Measurements from ENCODE around the gene HSPA12B. TPM values are rescaled to one million over a fixed set of nuclear protein-coding genes. Genes with fewer than 3 reads are reported as not detected.
"Not testable (repeated sequence)": the region's sequence is repeated elsewhere in the genome, so short reads cannot be mapped to it uniquely, and the experiment has no call there.

Gene HSPA12B
- total RNA-seq, 2 experiments from 2014 or later: not detected

DNA sequence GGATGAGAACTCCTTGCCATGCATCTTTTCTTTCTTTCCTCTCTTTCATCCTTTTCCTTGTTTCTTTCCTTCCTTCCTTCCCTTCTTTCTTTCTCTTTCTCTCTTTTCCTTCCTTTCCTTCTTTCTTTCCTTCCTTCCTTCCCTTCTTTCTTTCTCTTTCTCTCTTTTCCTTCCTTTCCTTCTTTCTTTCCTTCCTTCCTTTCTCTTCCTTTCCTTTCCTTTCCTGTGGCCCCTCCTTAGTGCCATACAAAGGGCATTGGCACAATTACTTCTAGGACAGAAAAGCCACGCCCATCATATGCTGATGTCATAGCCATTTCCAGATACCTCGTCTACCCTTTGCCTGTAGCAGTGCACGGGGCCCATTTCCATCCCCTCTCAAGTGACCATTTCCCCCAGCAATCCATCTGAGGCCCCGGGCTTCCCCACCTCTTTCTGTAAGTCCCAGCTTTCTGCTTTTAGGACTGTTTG is 56.2 kb downstream of the HSPA12B start:
- ChIA-PET POLR2A (interaction anchor here (0.6 to 3.2 kb wide), 3 partner anchors 12 to 32 kb away, joined by 3 to 16 read pairs (median 4); partner anchors contain the start of gene AP5S1), CTCF (ENCODE audit: unreplicated experiment) (interaction anchor here (1.7 kb wide), 1 partner anchor 30 kb away, joined by 4 read pairs; no protein-coding TSS in a partner anchor)
- no peaks in the 10 kb centered on the region for H3K9me3 ChIP-seq (ENCODE audit: low read length)
- BruUV-seq (replicated peaks): no TSS peak
- peak overlapping the region; percentile 73 for H3K4me2 ChIP-seq (ENCODE audit: low read length)
- no peaks in the 10 kb centered on the region; the same call in 1 of the 2 replicates for H3K36me3 ChIP-seq (ENCODE audit: insufficient read depth, low read length)
- H3K9me2 ChIP-seq (ENCODE audit: insufficient read depth, low read length): no peaks in the 10 kb centered on the region
- intact Hi-C loops (cut with micrococcal nuclease; ENCODE audit: unreplicated experiment): no loop called here
- H3K4me1 ChIP-seq (ENCODE audit: insufficient read depth, low read length, poor library complexity, severe bottlenecking): peaks cover 28% of the 10 kb centered on the region
- H3K27ac ChIP-seq (ENCODE audit: low read depth, low read length, poor library complexity, severe bottlenecking): no peak overlapping the region
- peaks cover 15% of the 10 kb centered on the region; the same call in 1 of the 2 replicates for H3K79me2 ChIP-seq (ENCODE audit: insufficient read depth, low read depth, low read length)
- H2AFZ ChIP-seq (ENCODE audit: low read length): no peak overlapping the region
- TF ChIP-seq EZH2phosphoT487 (IDR thresholded peaks at IDR 0.05; ENCODE audit: borderline replicate concordance, low read depth, low read length): no peak
- TF ChIP-seq CTCF (conservative IDR thresholded peaks at IDR 0.05; ENCODE audit: low read length): no peak
- H3K4me3 ChIP-seq (ENCODE audit: low read depth, low read length, poor library complexity, severe bottlenecking): no peak overlapping the region
- DNase-seq (ENCODE audit: low spot score): peak; percentile 49
- no peaks in the 10 kb centered on the region for H4K20me1 ChIP-seq (ENCODE audit: insufficient read depth, low read length)

- H4K20me1 ChIP-seq (ENCODE audit: insufficient read depth, low read length); DNase-seq (ENCODE audit: low spot score); H3K9me2 ChIP-seq (ENCODE audit: insufficient read depth, low read length); BruUV-seq (replicated peaks); H3K4me3 ChIP-seq (ENCODE audit: low read depth, low read length, poor library complexity, severe bottlenecking); H3K36me3 ChIP-seq (ENCODE audit: insufficient read depth, low read length); H3K27ac ChIP-seq (ENCODE audit: low read depth, low read length, poor library complexity, severe bottlenecking); H2AFZ ChIP-seq (ENCODE audit: low read length); CTCF ChIA-PET (ENCODE audit: unreplicated experiment); intact Hi-C loops (cut with micrococcal nuclease; ENCODE audit: unreplicated experiment); H3K9me3 ChIP-seq (ENCODE audit: low read length): not testable (repeated sequence)
- Histone ChIP-seq H3K79me2 (ENCODE audit: insufficient read depth, low read depth, low read length) (peaks cover 15% of the 10 kb centered on the region; the same call in 1 of the 2 replicates), H3K4me2 (ENCODE audit: low read length) (0 out of 2 replicates have a peak overlapping the region, but pooled peaks have one; percentile 73), H3K4me1 (ENCODE audit: insufficient read depth, low read length, poor library complexity, severe bottlenecking) (peaks cover 29% of the 10 kb centered on the region)
- POLR2A ChIA-PET: interaction anchor here (0.6 to 0.9 kb wide), 2 partner anchors 11 to 23 kb away, joined by 3 to 4 read pairs; no protein-coding TSS in a partner anchor
Observed at GRCh38 chr20:3789201-3789600, 56.7 kb downstream of the HSPA12B start.

DNA sequence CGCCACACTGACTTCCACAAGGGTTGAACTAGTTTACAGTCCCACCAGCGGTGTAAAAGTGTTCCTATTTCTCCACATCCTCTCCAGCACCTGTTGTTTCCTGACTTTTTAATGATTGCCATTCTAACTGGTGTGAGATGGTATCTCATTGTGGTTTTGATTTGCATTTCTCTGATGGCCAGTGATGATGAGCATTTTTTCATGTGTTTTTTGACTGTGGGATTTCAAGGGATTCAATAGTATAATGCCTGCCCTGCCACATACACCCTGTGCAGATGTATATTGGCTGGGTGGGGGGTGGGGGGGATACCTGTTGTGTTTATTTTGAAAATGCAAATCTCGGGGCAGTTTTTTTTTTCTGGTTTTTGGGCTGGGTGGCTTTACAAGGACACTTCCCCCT is 61.7 kb downstream of the HSPA12B start:
- Histone ChIP-seq H3K79me2 (ENCODE audit: insufficient read depth, low read depth, low read length) (peaks cover 25% of the 10 kb centered on the region), H3K4me1 (ENCODE audit: insufficient read depth, low read length, poor library complexity, severe bottlenecking) (peaks cover 29% of the 10 kb centered on the region), H3K36me3 (ENCODE audit: insufficient read depth, low read length) (peaks cover 19% of the 10 kb centered on the region; the same call in 1 of the 2 replicates), H3K4me2 (ENCODE audit: low read length) (peak overlapping the region; percentile 89; the same call in 1 of the 2 replicates)
- H4K20me1 ChIP-seq (ENCODE audit: insufficient read depth, low read length); DNase-seq (ENCODE audit: low spot score); H3K9me2 ChIP-seq (ENCODE audit: insufficient read depth, low read length); H3K9me3 ChIP-seq (ENCODE audit: low read length); intact Hi-C loops (cut with micrococcal nuclease; ENCODE audit: unreplicated experiment); H3K27ac ChIP-seq (ENCODE audit: low read depth, low read length, poor library complexity, severe bottlenecking); H3K4me3 ChIP-seq (ENCODE audit: low read depth, low read length, poor library complexity, severe bottlenecking); H2AFZ ChIP-seq (ENCODE audit: low read length); BruUV-seq (replicated peaks): not testable (repeated sequence)
- CTCF ChIA-PET (ENCODE audit: unreplicated experiment): interaction anchor here (2.2 kb wide), 1 partner anchor 24 kb away, joined by 9 read pairs; no protein-coding TSS in a partner anchor
- POLR2A ChIA-PET: interaction anchor here (0.8 kb wide), 1 partner anchor 1323 kb away, joined by 5 read pairs; the partner anchor contains the start of gene SNRPB

Measured in OCI-LY7 (cell line).